NT2/D1 (cell line): ENCODE measurements around the gene PDSS1.

ENCODE experiments used
- YY1 ChIP-seq: IDR thresholded peaks from 2 replicates; pipeline ENCODE4 v1.6.1; 2011; ENCODE audit not compliant: insufficient read length, insufficient read depth
- ZNF274 ChIP-seq: IDR thresholded peaks from 2 replicates; pipeline ENCODE4 v1.6.1; 2011; ENCODE audit warnings: mild to moderate bottlenecking, low read depth, low read length

DNA sequence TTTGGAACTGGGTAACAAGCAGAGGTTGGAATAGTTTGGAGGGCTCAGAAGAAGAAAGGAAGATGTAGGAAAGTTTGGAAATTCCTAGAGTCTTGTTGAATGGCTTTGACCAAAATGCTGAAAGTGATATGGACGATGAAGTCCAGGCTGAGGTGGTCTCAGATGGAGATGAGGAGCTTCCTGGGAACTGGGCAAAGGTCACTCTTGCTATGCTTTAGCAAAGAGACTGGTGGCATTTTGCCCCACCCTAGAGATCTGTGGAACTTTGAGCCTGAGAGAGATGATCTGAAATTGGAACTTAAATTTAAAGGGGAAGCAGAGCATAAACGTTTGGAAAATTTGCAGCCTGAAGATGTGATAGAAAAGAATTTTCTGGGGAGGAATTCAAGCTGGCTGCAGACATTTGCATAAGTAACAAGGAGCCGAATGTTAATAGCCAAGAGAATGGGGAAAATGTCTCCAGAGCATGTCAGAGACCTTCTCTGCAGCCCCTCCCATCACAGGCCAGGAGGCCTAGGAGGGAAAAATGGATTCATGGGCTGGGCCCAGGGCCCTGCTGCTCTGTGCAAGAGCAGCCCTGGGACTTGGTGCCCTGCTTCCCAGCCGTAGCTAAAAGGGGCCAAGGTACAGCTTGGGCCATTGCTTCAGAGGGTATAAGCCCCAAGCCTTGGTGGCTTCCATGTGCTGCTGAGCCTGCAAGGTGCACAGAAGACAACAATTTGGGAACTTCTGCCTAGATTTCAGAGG is 3.6 kb downstream of the PDSS1 start:
- TF ChIP-seq ZNF274 (no peak), YY1 (no peak)
